GM19238 (cell line): ENCODE data around the gene RNF135.
"Not testable (repeated sequence)": the region's sequence is repeated elsewhere in the genome, so short reads cannot be mapped to it uniquely, and the experiment has no call there.

ENCODE experiments used
- DNase-seq: peaks from one replicate; pipeline ENCODE4 v3.0.0; 2011; ENCODE audit warnings: low spot score; ENCODE audit not compliant: insufficient read length

Gene RNF135

DNA sequence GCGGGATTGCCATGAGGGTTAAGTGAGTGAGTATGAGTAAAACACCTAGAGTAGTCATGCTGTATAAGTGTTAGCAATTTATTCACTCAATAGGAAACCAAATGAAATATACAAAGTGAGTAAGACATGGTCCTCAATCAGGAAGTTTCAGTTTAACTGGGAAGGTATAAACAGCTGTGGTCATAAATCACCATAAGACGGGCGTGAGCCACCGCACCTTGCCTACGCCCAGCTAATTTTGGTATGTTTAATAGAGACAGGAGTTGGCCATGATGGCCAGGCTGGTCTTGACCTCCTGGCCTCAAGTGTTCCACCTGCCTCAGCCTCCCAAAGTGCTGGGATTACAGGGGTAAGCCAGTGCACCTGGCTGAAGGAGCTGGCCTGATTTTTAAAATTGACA is 27.0 kb downstream of the RNF135 start:
- DNase-seq = no peak

DNA sequence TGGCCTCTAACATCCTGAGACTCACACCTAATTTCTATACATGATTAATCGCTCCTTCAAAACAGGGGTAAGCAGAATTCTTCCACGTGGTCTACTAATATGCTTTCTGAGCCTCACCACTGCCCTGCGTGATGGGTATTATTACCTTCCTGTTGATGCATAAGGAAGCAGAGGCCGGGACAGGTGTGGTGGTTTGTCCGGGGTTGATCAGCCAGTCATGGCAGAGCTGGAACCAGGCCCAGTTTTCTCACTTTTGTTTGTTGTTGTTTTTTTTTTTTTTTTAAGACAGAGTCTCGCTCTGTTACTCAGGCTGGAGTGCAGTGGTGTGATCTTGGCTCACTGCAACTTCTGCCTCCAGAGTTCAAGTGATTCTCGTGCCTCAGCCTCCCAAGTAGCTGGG is 31.2 kb downstream of the RNF135 start:
- DNase-seq = no peak

GRCh38 chr17:31003225-31003866 is 32.5 kb downstream of the RNF135 start:
- DNase-seq = no peak

DNA sequence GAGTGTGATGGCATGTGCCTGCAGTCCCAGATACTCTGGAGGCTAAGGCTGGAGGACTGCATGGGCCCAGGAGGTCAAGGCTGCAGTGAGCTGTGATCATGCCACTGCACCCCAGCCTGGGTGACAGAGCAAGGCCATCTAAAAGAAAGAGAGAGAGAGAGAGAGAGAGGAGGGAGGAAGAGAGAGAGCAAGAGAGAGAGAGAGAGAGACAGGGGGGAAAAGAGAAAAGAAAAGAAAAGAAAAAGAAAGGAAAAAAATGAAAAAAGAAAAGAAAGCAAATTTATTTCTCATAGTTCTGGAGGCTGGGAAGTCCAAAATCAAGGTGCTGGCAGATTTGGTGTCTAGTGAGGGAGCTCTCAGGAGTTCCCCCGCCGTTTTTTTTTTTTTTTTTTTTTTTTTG is 33.3 kb downstream of the RNF135 start:
- DNase-seq = no peak

GRCh38 chr17:31007695-31008373 is 37.0 kb downstream of the RNF135 start:
- DNase-seq = no peak

GRCh38 chr17:31008374-31009041 is 37.7 kb downstream of the RNF135 start:
- DNase-seq = peak; percentile 38

- DNase-seq = peak; percentile 6
These were observed 38.3 kb downstream of the RNF135 start for GRCh38 chr17:31009042-31009702.

DNA sequence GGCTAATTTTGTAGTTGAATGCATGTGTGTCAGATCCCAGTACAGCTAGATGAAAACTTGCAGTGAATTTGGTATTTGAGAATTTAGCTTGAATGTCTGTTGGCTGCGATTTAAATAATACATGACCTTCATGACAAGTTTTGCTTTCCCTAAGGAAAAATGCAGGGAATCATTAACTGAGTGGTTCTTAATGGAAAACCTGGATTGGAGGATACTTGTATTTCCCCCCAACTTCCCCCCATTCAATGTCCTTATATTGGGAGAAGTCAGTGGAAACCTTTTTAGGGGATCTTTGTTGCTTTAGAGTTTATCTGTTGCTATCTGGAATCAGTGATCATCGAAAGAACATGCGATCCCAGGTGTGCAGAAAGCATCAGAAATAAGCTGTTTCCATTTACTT is 39.2 kb downstream of the RNF135 start:
- DNase-seq = not testable (repeated sequence)

DNA sequence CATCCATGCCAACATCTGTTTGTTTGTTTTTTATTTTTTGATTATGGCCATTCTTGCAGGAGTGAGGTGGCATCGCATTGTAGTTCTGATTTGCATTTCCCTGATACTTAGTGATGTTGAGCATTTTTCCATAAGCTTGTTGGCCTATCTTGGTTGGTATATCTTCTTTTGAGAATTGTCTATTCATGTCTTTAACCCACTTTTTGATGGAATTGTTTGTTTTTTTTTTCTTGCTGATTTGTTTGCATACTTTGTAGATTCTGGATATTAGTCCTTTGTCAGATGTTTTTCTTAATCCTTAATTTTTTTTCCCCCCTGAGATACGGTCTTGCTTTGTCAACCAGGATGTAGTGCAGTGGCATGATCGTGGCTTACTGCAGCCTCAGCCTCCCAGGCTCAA is 43.0 kb downstream of the RNF135 start:
- DNase-seq = no peak

DNA sequence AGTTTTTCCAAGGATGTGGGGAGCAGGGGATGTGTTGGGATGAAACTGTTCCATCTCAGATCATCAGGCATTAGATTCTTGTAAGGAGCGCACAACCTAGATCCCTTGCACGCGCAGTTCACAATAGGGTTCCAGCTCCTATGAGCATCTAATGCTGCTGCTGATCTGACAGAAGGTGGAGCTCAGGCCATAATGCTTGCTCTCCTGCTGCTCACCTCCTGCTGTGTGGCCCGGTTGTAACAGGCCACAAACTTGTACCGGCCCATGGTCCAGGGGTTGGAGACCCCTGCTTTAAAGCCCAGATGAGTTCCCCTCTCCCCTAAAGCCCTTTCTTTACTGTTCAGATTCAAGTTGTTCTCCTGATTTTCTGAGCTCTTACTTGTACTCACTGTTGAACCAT is 44.8 kb downstream of the RNF135 start:
- no peak for DNase-seq

DNA sequence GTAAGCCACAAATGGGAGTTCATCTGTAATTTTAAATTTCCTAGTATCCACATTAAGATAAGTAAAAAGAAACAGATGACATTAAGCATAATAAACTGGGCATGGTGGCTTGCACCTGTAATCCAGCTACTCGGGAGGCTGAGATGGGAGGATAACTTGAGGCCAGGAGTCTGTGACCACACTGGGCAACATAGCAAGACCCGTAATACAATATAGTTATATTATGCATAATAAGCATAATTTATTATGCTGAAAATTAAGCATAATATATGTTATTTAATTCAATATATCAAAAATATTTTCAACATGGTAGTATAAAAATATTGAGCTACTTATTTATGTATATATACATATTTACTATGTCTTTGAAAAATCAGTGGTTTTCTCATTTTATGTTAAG is 48.2 kb downstream of the RNF135 start:
- DNase-seq = no peak

GRCh38 chr17:31023171-31023570 is 52.3 kb downstream of the RNF135 start:
- DNase-seq = not testable (repeated sequence)

- no peak for DNase-seq
These were observed 61.0 kb downstream of the RNF135 start for GRCh38 chr17:31031841-31032240.

DNA sequence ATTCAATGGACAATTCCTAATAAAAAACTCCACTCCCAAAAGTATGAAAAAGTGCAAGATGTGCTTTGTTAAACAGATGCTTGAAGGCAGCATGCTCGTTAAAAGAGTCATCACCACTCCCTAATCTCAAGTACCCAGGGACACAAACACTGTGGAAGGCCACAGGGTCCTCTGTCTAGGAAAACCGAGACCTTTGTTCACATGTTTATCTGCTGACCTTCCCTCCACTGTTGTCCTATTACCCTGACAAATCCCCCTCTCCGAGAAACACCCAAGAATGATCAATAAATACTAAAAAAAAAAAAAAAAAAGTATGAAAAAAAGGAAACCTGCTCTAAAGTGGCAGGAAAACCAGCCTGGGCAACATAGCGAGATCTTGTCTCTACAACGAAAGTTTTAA is 64.8 kb downstream of the RNF135 start:
- not testable (repeated sequence) for DNase-seq

- DNase-seq = not testable (repeated sequence)
These were observed 70.0 kb downstream of the RNF135 start for GRCh38 chr17:31040837-31041236.

- not testable (repeated sequence) for DNase-seq
These were observed 71.5 kb downstream of the RNF135 start for GRCh38 chr17:31042378-31042777.

DNA sequence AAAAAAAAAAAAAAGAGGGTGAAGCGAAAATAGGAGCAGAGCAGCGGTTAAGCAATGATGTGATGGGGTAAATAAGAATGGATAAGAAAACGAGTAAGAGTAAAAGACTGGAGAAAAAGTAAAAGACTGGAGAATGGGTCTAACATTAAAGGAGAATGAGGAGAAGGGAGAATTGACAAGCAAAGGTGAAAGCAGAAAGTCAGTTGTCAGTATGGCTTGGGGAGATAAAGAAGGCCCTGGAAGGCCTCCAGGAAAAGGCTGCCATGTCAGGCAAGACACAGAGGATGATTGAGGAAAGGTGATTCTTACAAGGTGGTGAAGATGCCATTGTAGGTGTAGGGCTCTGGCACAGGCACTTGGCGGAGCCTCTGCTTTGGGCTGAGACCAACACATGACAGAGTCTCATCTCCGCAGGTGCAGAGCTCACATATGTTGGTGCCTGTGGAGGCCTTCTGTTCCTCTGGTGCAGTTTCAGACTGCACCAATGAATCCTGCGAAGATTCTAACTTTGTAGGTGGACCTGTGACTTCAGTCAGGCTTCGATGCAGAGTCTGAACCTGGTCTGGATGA is 76.1 kb downstream of the RNF135 start:
- DNase-seq = not testable (repeated sequence)

GRCh38 chr17:31048142-31048541 is 77.3 kb downstream of the RNF135 start:
- no peak for DNase-seq

GRCh38 chr17:31048780-31049179 is 77.9 kb downstream of the RNF135 start:
- no peak for DNase-seq
